HG02763 (cell line): ENCODE data around the gene AKR1C8.
"Not testable (repeated sequence)": the region's sequence is repeated elsewhere in the genome, so short reads cannot be mapped to it uniquely, and the experiment has no call there.

ENCODE experiments used
- ATAC-seq: cut with Tn5 transposase; IDR thresholded peaks from one replicate; pipeline ENCODE4 v1.9.1; 2021; ENCODE audit warnings: mild to moderate bottlenecking, moderate library complexity; ENCODE audit not compliant: unreplicated experiment

Gene AKR1C8

GRCh38 chr10:5168897-5169420, 16.0 kb downstream of the AKR1C8 start:
- ATAC-seq = no peak

- ATAC-seq = no peak
Observed at GRCh38 chr10:5165738-5166137, 19.2 kb downstream of the AKR1C8 start.

GRCh38 chr10:5163487-5163886, 21.5 kb downstream of the AKR1C8 start:
- no peak for ATAC-seq

GRCh38 chr10:5159126-5159525, 25.8 kb downstream of the AKR1C8 start:
- ATAC-seq = no peak

- ATAC-seq = no peak
Observed at GRCh38 chr10:5157501-5157900, 27.4 kb downstream of the AKR1C8 start.

- no peak for ATAC-seq
Observed at GRCh38 chr10:5155951-5156350, 29.0 kb downstream of the AKR1C8 start.

- no peak for ATAC-seq
Observed at GRCh38 chr10:5151076-5151475, 33.9 kb downstream of the AKR1C8 start.

- no peak for ATAC-seq
Observed at GRCh38 chr10:5148678-5149032, 36.3 kb downstream of the AKR1C8 start.

- ATAC-seq = no peak
Observed at GRCh38 chr10:5147981-5148677, 36.8 kb downstream of the AKR1C8 start.

GRCh38 chr10:5147255-5147980, 37.5 kb downstream of the AKR1C8 start:
- no peak for ATAC-seq

GRCh38 chr10:5146920-5147254, 38.1 kb downstream of the AKR1C8 start:
- no peak for ATAC-seq

GRCh38 chr10:5143137-5143536, 41.8 kb downstream of the AKR1C8 start:
- ATAC-seq = no peak

- ATAC-seq = no peak
Observed at GRCh38 chr10:5142199-5142598, 42.8 kb downstream of the AKR1C8 start.

GRCh38 chr10:5137699-5138098, 47.3 kb downstream of the AKR1C8 start:
- not testable (repeated sequence) for ATAC-seq

GRCh38 chr10:5136468-5137087, 48.4 kb downstream of the AKR1C8 start:
- ATAC-seq = no peak

GRCh38 chr10:5135581-5135980, 49.4 kb downstream of the AKR1C8 start:
- no peak for ATAC-seq

GRCh38 chr10:5125315-5126044, 59.5 kb downstream of the AKR1C8 start:
- no peak for ATAC-seq

- no peak for ATAC-seq
Observed at GRCh38 chr10:5123886-5124285, 61.1 kb downstream of the AKR1C8 start.

GRCh38 chr10:5119997-5120396, 65.0 kb downstream of the AKR1C8 start:
- ATAC-seq = not testable (repeated sequence)

- ATAC-seq = no peak
Observed at GRCh38 chr10:5117026-5117425, 67.9 kb downstream of the AKR1C8 start.

GRCh38 chr10:5116621-5117020, 68.3 kb downstream of the AKR1C8 start:
- no peak for ATAC-seq
